OCI-LY1 (cell line): ENCODE measurements around the gene DRC3.

Source experiments
- H2AFZ ChIP-seq: fragments of 200-600 bp; sonication (generic), shearing (Covaris generic); 2 replicates; pipeline ENCODE4 v1.6.0; 2014; ENCODE audit warnings: antibody characterized with exemption, mild to moderate bottlenecking, low read length
- H3F3A ChIP-seq: fragments of 200-600 bp; sonication (generic), shearing (Covaris generic); 2 replicates; pipeline ENCODE4 v1.6.0; 2014; ENCODE audit warnings: mild to moderate bottlenecking, antibody characterized with exemption, low read length, moderate library complexity; ENCODE audit not compliant: insufficient read depth
- H3K27ac ChIP-seq: fragments of 200-600 bp; sonication (generic); 2 replicates; pipeline ENCODE4 v1.5.1; 2014; ENCODE audit warnings: low read length, mixed run types, mild to moderate bottlenecking, low read depth; ENCODE audit not compliant: poor library complexity, severe bottlenecking
- H3K27me3 ChIP-seq: fragments of 200-600 bp; sonication (generic); 2 replicates; pipeline ENCODE4 v1.6.0; 2014; ENCODE audit warnings: antibody characterized with exemption, mild to moderate bottlenecking, low read length, moderate library complexity; ENCODE audit not compliant: insufficient read depth
- H3K36me3 ChIP-seq: fragments of 200-600 bp; sonication (generic); 2 replicates; pipeline ENCODE4 v1.6.1; 2014; ENCODE audit warnings: mild to moderate bottlenecking, antibody characterized with exemption, low read length, moderate library complexity, mixed read lengths; ENCODE audit not compliant: insufficient read depth
- H3K4me1 ChIP-seq: fragments of 200-600 bp; sonication (generic); 2 replicates; pipeline ENCODE4 v1.5.1; 2014; ENCODE audit warnings: mild to moderate bottlenecking, low read length, moderate library complexity; ENCODE audit not compliant: insufficient read depth, severe bottlenecking
- H3K4me2 ChIP-seq: fragments of 200-600 bp; sonication (generic), shearing (Covaris generic); 2 replicates; pipeline ENCODE4 v1.6.1; 2014; ENCODE audit warnings: low read length
- H3K4me3 ChIP-seq: fragments of 200-600 bp; sonication (generic); 2 replicates; pipeline ENCODE4 v1.5.1; 2014; ENCODE audit warnings: low read length, low read depth, mild to moderate bottlenecking, mixed read lengths; ENCODE audit not compliant: poor library complexity, severe bottlenecking
- H3K79me2 ChIP-seq: fragments of 200-600 bp; shearing (Covaris generic); 2 replicates; pipeline ENCODE4 v1.6.1; 2016; ENCODE audit warnings: mixed run types, low read length, mixed read lengths; ENCODE audit not compliant: insufficient read depth
- H3K9ac ChIP-seq: fragments of 200-600 bp; sonication (generic), shearing (Covaris generic); 2 replicates; pipeline ENCODE4 v1.6.1; 2014; ENCODE audit warnings: mild to moderate bottlenecking, low read length, mixed read lengths
- H3K9me2 ChIP-seq: fragments of 200-600 bp; sonication (generic), shearing (Covaris generic); 2 replicates; pipeline ENCODE4 v1.6.1; 2014; ENCODE audit warnings: low read depth, mild to moderate bottlenecking, low read length, mixed read lengths
- H3K9me3 ChIP-seq: fragments of 200-600 bp; shearing (Covaris generic); 2 replicates; pipeline ENCODE4 v1.6.1; 2014; ENCODE audit warnings: low read length, mixed read lengths
- H4K20me1 ChIP-seq: fragments of 200-600 bp; sonication (generic), shearing (Covaris generic); 2 replicates; pipeline ENCODE4 v1.6.0; 2016; ENCODE audit warnings: mild to moderate bottlenecking, low read length; ENCODE audit not compliant: insufficient read depth
- EZH2 ChIP-seq: fragments of 200-600 bp; sonication (generic), shearing (Covaris generic); IDR thresholded peaks from 2 replicates; pipeline ENCODE4 v1.8.0; 2017; ENCODE audit warnings: borderline replicate concordance, mixed run types, mild to moderate bottlenecking, antibody characterized with exemption, low read length, moderate library complexity, mixed read lengths
- TF ChIP-seq, protein P1 (sequence below): fragments of 200-600 bp; sonication (generic), shearing (Covaris generic); IDR thresholded peaks from 2 replicates; pipeline ENCODE4 v1.5.1; 2017; ENCODE audit warnings: mild to moderate bottlenecking, antibody characterized with exemption, low read length, moderate library complexity, mixed read lengths

DRC3 gene

DNA sequence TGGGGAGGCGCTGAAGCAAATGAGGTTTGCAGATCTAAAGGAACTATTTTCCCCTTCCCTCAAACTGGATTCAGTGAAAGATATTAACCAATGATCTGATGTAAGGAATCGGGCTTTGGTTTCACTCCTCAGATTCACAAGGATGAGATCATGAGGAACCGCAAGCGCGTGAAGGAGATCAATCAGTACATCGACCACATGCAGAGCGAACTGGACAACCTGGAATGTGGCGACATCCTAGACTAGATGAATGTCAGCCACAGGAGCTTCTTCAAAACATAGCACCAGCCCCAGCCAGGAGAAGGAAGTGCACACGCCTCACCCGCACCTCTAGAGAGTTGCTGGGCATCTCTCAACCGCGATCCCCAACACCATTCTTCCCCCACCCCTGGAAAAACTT, 43.8 kb downstream of the DRC3 start:
- Histone ChIP-seq H3K9ac (no peak overlapping the region), H3K4me2 (no peak overlapping the region)

GRCh38 chr17:18017958-18018357, 45.3 kb downstream of the DRC3 start:
- H3K4me2 ChIP-seq = no peak overlapping the region
- H3K79me2 ChIP-seq = no peaks in the 10 kb centered on the region
- H3K27me3 ChIP-seq = no peaks in the 10 kb centered on the region
- no peak overlapping the region for H3K9ac ChIP-seq
- peaks cover 39% of the 10 kb centered on the region; the same call in 1 of the 2 replicates for H3K36me3 ChIP-seq
- H3K4me1 ChIP-seq = no peaks in the 10 kb centered on the region
- no peaks in the 10 kb centered on the region for H3K9me3 ChIP-seq
- H3K4me3 ChIP-seq = no peak overlapping the region
- no peak overlapping the region for H3K27ac ChIP-seq
- no peaks in the 10 kb centered on the region for H4K20me1 ChIP-seq
- no peaks in the 10 kb centered on the region for H3F3A ChIP-seq
- no peaks in the 10 kb centered on the region for H3K9me2 ChIP-seq
- TF ChIP-seq, protein P1, sequence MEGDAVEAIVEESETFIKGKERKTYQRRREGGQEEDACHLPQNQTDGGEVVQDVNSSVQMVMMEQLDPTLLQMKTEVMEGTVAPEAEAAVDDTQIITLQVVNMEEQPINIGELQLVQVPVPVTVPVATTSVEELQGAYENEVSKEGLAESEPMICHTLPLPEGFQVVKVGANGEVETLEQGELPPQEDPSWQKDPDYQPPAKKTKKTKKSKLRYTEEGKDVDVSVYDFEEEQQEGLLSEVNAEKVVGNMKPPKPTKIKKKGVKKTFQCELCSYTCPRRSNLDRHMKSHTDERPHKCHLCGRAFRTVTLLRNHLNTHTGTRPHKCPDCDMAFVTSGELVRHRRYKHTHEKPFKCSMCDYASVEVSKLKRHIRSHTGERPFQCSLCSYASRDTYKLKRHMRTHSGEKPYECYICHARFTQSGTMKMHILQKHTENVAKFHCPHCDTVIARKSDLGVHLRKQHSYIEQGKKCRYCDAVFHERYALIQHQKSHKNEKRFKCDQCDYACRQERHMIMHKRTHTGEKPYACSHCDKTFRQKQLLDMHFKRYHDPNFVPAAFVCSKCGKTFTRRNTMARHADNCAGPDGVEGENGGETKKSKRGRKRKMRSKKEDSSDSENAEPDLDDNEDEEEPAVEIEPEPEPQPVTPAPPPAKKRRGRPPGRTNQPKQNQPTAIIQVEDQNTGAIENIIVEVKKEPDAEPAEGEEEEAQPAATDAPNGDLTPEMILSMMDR = no peak
- no peak for TF ChIP-seq EZH2
- H2AFZ ChIP-seq = no peak overlapping the region

More for the DNA sequence above, 43.8 kb downstream of the DRC3 start:
- Histone ChIP-seq H3K79me2 (no peaks in the 10 kb centered on the region), H3K9me2 (no peaks in the 10 kb centered on the region), H3K27me3 (no peaks in the 10 kb centered on the region), H3K27ac (no peak overlapping the region), H4K20me1 (no peaks in the 10 kb centered on the region), H3K36me3 (peaks cover 42% of the 10 kb centered on the region), H3K4me3 (no peak overlapping the region), H3K4me1 (no peaks in the 10 kb centered on the region), H3K9me3 (no peaks in the 10 kb centered on the region), H3F3A (no peaks in the 10 kb centered on the region), H2AFZ (no peak overlapping the region)
- TF ChIP-seq, protein P1 = no peak
- TF ChIP-seq EZH2 = no peak

GRCh38 chr17:18018411-18018921, 45.8 kb downstream of the DRC3 start:
- Histone ChIP-seq H3K27me3 (no peaks in the 10 kb centered on the region), H3K4me1 (no peaks in the 10 kb centered on the region), H3K27ac (no peak overlapping the region), H3K9ac (no peak overlapping the region), H4K20me1 (no peaks in the 10 kb centered on the region), H3K36me3 (peaks cover 36% of the 10 kb centered on the region; the same call in 1 of the 2 replicates), H2AFZ (no peak overlapping the region), H3K4me3 (no peak overlapping the region), H3F3A (no peaks in the 10 kb centered on the region), H3K9me2 (no peaks in the 10 kb centered on the region), H3K9me3 (no peaks in the 10 kb centered on the region), H3K79me2 (no peaks in the 10 kb centered on the region), H3K4me2 (no peak overlapping the region)
- TF ChIP-seq, protein P1 = no peak
- no peak for TF ChIP-seq EZH2
